Measurements from ENCODE around the gene PRKAA2.

Gene PRKAA2

DNA sequence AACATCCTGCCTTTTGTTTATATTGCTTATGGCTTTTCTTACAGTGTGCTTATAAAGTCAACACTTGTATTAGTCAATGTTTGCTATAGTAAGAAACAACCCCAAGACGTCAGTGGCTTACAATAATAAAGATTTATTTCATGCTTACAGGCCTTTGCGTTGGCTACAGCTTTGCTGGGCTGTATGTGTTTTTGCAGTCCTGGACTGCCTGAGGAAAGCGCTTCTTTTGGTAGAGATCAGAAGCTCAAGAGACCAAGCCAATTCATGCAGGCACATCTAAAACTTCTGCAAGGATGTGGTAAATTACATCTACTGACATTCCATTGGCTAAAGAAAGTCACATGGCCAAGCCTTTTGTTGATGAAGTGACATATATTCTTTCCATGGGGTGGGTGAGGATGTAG lies 17.5 kb upstream of the PRKAA2 start:
- H3K4me3 ChIP-seq (replicated peaks; ENCODE audit: low read depth, low read length): no peak overlapping the region
- no peak for DNase-seq (ENCODE audit: extremely low read depth, low read depth)
- TF ChIP-seq, protein P1, sequence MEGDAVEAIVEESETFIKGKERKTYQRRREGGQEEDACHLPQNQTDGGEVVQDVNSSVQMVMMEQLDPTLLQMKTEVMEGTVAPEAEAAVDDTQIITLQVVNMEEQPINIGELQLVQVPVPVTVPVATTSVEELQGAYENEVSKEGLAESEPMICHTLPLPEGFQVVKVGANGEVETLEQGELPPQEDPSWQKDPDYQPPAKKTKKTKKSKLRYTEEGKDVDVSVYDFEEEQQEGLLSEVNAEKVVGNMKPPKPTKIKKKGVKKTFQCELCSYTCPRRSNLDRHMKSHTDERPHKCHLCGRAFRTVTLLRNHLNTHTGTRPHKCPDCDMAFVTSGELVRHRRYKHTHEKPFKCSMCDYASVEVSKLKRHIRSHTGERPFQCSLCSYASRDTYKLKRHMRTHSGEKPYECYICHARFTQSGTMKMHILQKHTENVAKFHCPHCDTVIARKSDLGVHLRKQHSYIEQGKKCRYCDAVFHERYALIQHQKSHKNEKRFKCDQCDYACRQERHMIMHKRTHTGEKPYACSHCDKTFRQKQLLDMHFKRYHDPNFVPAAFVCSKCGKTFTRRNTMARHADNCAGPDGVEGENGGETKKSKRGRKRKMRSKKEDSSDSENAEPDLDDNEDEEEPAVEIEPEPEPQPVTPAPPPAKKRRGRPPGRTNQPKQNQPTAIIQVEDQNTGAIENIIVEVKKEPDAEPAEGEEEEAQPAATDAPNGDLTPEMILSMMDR (IDR thresholded peaks at IDR 0.05; ENCODE audit: low read depth, low read length, missing control alignments): no peak

DNA sequence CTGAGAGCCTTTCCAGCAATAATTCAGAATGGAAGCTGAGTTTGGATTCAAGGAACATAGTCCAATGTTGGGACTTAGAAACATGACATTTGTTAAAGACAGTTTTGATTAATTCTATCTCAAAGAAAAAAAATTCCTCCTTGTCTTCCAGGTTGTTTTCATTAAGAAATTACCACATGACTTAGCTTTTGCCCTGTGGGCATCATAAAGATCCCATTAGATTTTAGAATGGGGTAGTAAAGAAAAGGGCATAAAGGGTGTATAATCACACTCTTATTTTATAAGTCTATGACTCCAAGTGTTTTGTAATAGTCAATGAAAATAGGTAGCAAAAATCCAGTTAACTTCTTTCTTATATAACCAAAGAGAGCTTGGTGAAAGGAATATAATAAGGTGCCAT lies 14.3 kb upstream of the PRKAA2 start:
- H3K4me3 ChIP-seq (replicated peaks; ENCODE audit: low read depth, low read length): no peak overlapping the region
- no peak for DNase-seq (ENCODE audit: extremely low read depth, low read depth)
- TF ChIP-seq, protein P1 (IDR thresholded peaks at IDR 0.05; ENCODE audit: low read depth, low read length, missing control alignments): no peak

DNA sequence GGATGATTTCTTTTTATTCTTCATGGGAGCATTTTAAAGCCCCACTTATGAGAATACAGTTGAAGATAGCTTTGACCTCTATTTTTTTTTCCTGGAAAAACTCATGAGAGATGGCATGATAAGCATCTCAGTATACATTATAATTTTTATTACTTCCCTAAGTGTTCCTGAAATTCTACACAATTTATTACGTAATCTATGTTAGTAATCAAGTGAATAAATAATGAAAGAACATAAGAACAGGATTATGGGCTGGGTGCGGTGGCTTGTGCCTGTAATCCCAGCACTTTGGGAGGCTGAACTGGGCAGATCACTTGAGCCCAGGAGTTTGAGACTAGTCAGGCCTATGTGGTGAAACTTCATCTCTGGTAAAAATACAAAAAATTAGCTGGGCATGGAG lies 13.2 kb upstream of the PRKAA2 start:
- no peak for DNase-seq (ENCODE audit: extremely low read depth, low read depth)
- no peak overlapping the region for H3K4me3 ChIP-seq (replicated peaks; ENCODE audit: low read depth, low read length)
- TF ChIP-seq, protein P1 (IDR thresholded peaks at IDR 0.05; ENCODE audit: low read depth, low read length, missing control alignments): no peak

DNA sequence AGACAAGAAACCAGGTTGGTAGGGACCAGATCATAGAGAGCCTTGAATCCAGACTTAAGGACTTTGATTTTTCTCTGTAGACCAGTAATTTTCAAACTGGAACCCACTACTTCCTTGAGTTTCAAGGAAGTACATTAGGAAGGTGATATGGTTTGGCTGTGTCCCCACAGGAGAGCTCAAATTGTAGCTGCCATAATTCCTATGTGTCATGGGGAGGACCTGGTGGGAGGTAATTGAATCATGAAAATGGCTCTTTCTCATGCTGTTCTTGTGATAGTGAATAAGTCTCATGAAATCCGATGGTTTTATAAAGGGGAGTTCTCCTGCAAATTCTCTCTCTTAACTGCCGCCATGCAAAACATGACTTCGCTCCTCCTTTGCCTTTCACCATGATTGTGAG lies 10.1 kb upstream of the PRKAA2 start:
- TF ChIP-seq, protein P1 (IDR thresholded peaks at IDR 0.05; ENCODE audit: low read depth, low read length, missing control alignments): no peak
- H3K4me3 ChIP-seq (replicated peaks; ENCODE audit: low read depth, low read length): no peak overlapping the region
- no peak for DNase-seq (ENCODE audit: extremely low read depth, low read depth)

DNA sequence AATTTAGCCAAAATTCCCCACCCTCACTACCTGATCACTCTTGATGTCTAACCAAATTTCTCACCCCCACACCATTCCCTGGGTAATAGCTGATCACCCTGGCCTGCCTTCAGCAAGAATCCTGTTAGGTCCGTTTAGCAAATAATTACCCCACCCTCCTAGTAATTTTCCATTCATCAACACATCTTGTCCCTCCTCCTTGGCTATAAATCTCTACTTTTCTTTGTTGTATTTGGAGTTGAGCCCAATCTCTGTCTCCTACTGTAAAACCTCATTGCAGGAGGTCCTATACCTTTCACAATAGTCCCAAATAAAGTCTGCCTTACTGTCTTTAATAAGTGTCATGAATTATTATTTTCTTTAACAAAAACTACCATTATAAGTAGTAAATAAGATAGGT lies 6.9 kb upstream of the PRKAA2 start:
- DNase-seq (ENCODE audit: extremely low read depth, low read depth): no peak
- TF ChIP-seq, protein P1 (IDR thresholded peaks at IDR 0.05; ENCODE audit: low read depth, low read length, missing control alignments): no peak
- no peak overlapping the region for H3K4me3 ChIP-seq (replicated peaks; ENCODE audit: low read depth, low read length)

DNA sequence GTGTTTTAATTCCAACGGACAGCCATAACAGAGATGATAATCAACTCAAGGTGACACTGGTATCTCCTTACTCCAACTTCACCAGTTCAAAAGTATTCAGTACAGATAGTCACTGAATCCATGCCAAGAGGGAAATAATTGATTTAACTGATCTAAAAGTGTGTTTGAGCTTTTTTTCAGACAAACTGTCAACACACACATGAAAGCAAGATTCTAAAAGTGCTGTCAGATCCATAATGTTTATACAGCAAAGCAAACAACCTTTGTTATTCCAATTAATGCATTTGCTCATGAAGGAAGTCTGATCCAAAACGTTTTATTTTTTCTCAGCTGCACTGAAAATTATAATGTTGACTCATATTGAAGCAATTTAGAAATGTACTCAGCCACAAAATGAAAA lies 5.9 kb upstream of the PRKAA2 start:
- no peak overlapping the region for H3K4me3 ChIP-seq (replicated peaks; ENCODE audit: low read depth, low read length)
- TF ChIP-seq, protein P1 (IDR thresholded peaks at IDR 0.05; ENCODE audit: low read depth, low read length, missing control alignments): no peak
- no peak for DNase-seq (ENCODE audit: extremely low read depth, low read depth)

DNA sequence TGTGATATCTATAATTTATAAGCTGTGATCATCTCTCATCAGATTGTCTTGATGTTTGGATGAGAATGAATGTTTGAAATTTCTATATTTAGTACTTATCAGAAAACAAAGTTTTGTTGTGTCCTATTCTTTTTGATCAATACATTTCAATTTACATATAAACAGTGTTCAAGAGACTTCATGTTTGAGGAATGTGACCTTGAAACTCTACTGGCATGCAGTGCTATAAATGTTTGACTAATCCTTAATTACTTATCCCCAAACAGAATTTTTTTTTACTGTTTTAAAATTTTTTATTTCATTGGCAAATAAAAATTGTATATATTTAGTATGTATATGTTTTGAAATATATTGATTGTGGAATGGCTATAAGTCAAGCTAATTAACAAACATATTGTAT lies 1.5 kb upstream of the PRKAA2 start:
- DNase-seq (ENCODE audit: extremely low read depth, low read depth): no peak
- H3K4me3 ChIP-seq (replicated peaks; ENCODE audit: low read depth, low read length): no peak overlapping the region
- TF ChIP-seq, protein P1 (IDR thresholded peaks at IDR 0.05; ENCODE audit: low read depth, low read length, missing control alignments): no peak
